ENCODE measurements around the gene SC5D.

Gene SC5D, protein sequence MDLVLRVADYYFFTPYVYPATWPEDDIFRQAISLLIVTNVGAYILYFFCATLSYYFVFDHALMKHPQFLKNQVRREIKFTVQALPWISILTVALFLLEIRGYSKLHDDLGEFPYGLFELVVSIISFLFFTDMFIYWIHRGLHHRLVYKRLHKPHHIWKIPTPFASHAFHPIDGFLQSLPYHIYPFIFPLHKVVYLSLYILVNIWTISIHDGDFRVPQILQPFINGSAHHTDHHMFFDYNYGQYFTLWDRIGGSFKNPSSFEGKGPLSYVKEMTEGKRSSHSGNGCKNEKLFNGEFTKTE

DNA sequence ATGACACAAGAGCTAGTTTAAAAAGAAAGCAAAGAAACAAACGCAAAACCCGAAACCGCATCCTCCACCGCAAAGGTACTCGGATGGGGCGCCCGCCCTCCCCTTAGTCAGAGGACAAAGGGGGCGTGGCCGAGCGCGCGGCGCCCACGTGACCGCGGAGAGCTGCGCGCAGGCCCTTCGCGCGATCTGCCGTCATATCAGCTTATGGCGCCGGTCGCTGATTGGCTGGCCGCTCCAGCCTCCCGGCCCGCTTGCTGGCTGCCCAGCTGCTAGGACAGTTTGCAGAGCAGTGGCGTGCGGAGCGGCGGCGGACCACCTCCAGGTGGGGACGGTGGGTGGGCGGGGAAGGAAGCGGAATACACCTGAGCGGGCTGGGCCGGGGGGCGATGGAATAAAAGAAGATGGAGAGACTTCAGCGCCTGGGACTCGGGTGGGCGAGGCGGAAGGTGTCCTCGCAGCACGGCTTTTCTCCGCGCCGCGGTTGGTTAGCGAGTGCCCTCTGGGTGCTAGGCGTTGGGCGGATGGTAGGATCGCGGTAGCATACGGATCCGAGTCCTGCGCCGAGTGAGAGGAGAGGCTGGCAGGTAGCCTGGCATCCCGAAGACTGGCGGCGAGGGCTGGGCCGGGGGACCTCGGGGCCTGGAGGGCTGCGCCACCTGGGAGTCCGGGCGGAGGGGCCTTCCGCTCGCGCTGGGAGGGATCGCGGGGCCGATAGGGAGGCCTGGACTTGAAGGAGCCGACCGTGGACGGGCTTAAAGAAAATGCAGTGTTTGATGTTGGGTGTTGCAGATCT lies at the start of gene SC5D:
Gene SC5D, plus strand, starts transcription at position 277 of the 793 bp plus-strand sequence. CDS start 10,605 bp downstream, outside the sequence.
- Mint-ChIP-seq H3K36me3 (peaks cover 14% of the 10 kb centered on the region), H3K4me3 (peak within 1 kb of the TSS; percentile 97), H3K27ac (peak within 1 kb of the TSS; percentile 98), H3K9me3 (no peaks in the 10 kb centered on the region), H3K4me1 (peaks cover 30% of the 10 kb centered on the region)
- ATAC-seq (peak; percentile 97), DNase-seq (ENCODE audit: low spot score in 2 of 2) (peak; percentile 91 to 97)

DNA sequence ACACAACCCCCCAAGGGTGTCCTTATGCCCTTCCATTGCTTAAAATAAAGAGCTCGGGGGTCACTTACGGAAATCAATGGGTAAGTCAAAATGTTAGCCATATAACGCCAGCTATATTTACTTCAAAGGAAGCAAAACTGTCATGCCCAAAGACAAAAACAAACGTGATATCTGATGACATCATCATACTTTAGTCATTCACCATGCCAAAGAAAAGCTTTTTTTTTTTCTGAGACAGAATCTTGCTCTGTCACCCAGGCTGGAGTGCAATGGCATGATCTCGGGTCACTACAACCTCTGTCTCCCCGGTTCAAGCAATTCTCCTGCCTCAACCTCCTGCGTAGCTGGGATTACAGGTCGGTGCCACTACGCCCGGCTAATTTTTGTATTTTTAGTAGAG lies 47.7 kb upstream of the SC5D start:
- H3K9me3 Mint-ChIP-seq: no peaks in the 10 kb centered on the region
- H3K4me1 Mint-ChIP-seq: peaks cover 5% of the 10 kb centered on the region
- DNase-seq (ENCODE audit: low spot score in 2 of 2) (no peak), ATAC-seq (no peak)
- no peak overlapping the region for H3K4me3 Mint-ChIP-seq
- H3K36me3 Mint-ChIP-seq: no peaks in the 10 kb centered on the region
- H3K27ac Mint-ChIP-seq: no peak overlapping the region

DNA sequence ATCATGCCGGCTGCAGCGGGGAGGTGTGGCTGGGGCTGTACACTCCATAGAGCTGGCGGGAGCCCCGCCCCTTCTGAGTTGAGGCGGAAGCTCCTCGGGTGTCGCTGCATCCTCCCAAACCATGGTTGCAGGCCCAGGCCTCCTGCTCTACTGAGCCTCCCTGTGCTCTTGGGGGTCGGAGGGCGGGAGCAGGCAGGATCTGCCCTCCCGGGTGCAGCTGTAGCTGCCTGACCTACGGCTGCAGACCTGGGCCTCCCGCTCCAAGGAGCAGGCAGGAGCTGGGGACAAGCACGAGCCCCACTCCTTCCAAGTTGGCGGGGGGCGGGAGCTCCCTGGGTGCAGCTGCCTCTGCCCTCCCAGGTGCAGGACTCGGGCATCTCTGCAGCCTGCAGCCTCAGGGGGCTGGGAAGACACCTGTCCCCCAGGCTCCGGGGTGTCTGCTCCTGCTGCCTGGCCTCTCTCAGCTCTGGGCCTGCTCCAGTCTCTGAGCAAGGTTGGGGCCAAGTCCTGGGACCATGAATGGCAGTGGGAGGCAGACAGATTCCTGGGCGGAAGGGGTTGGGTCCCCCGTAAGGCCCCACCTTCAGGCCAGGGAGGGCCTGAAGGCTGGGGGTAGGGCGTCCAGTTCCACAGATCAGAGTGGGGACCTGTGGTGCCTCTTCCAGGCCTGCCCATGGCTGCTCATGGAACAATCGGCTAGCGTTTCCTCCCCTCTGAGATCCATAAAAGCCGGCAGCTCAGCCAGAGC lies 46.4 kb upstream of the SC5D start:
- ATAC-seq: peak; percentile 22
- Mint-ChIP-seq H3K4me1 (peaks cover 5% of the 10 kb centered on the region), H3K4me3 (no peak overlapping the region), H3K27ac (no peak overlapping the region), H3K36me3 (no peaks in the 10 kb centered on the region), H3K9me3 (no peaks in the 10 kb centered on the region)
- DNase-seq (ENCODE audit: low spot score in 2 of 2): no peak

GRCh38 chr11:121246769-121247035 lies 45.9 kb upstream of the SC5D start:
- no peaks in the 10 kb centered on the region for H3K9me3 Mint-ChIP-seq
- H3K27ac Mint-ChIP-seq: no peak overlapping the region
- DNase-seq (ENCODE audit: low spot score in 2 of 2) (no peak), ATAC-seq (peak; percentile 28)
- peaks cover 5% of the 10 kb centered on the region for H3K4me1 Mint-ChIP-seq
- no peak overlapping the region for H3K4me3 Mint-ChIP-seq
- H3K36me3 Mint-ChIP-seq: no peaks in the 10 kb centered on the region

DNA sequence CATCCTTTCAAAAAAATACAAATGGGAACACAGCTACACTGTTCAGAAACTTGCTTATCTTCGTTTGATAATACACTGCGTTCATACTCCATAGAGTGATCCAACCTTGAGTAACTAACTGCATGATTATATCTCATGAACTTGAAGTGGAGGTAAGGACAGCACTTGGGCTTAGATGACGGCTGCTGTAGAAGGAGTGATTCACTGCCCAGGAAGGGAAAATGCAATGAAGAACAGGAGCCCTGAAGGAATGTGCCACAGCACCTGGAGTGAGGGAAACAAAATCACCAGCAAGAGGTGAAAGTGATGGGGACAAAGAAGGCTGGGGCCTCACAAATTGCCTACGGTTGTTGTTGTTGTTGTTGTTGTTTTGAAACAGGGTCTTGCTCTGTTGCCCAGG lies 44.1 kb upstream of the SC5D start:
- H3K27ac Mint-ChIP-seq: no peak overlapping the region
- no peak overlapping the region for H3K4me3 Mint-ChIP-seq
- peaks cover 5% of the 10 kb centered on the region for H3K4me1 Mint-ChIP-seq
- H3K9me3 Mint-ChIP-seq: no peaks in the 10 kb centered on the region
- ATAC-seq (no peak), DNase-seq (ENCODE audit: low spot score in 2 of 2) (no peak)
- H3K36me3 Mint-ChIP-seq: no peaks in the 10 kb centered on the region

GRCh38 chr11:121249039-121249663 lies 43.4 kb upstream of the SC5D start:
- H3K9me3 Mint-ChIP-seq: no peaks in the 10 kb centered on the region
- no peak overlapping the region for H3K4me3 Mint-ChIP-seq
- H3K27ac Mint-ChIP-seq: no peak overlapping the region
- ATAC-seq: peak; percentile 67
- H3K4me1 Mint-ChIP-seq: peaks cover 5% of the 10 kb centered on the region
- no peak for DNase-seq (ENCODE audit: low spot score in 2 of 2)
- no peaks in the 10 kb centered on the region for H3K36me3 Mint-ChIP-seq

GRCh38 chr11:121250843-121251242 lies 41.7 kb upstream of the SC5D start:
- ATAC-seq (no peak), DNase-seq (ENCODE audit: low spot score in 2 of 2) (no peak)
- no peak overlapping the region for H3K27ac Mint-ChIP-seq
- H3K9me3 Mint-ChIP-seq: no peaks in the 10 kb centered on the region
- H3K4me3 Mint-ChIP-seq: no peak overlapping the region
- peaks cover 5% of the 10 kb centered on the region for H3K4me1 Mint-ChIP-seq
- no peaks in the 10 kb centered on the region for H3K36me3 Mint-ChIP-seq

DNA sequence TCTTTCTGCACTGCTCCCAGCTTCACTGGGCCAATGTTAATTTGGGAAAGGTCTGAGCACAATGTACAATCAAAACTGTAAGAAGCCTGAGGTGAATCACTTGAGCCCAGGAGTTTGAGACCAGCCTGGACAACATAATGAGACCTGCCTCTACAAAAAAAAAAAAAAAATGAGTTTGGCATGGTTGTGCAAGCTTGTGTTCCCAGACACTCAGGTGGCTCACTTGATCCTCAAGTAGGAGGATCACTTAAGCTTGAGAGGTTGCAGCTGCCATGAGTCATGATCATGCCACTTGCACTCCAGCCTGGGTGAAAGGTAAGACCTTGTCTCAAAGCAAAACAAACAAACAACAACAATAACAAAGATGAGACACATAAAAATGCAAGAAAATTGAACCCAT lies 38.6 kb upstream of the SC5D start:
- ATAC-seq (no peak), DNase-seq (ENCODE audit: low spot score in 2 of 2) (no peak)

DNA sequence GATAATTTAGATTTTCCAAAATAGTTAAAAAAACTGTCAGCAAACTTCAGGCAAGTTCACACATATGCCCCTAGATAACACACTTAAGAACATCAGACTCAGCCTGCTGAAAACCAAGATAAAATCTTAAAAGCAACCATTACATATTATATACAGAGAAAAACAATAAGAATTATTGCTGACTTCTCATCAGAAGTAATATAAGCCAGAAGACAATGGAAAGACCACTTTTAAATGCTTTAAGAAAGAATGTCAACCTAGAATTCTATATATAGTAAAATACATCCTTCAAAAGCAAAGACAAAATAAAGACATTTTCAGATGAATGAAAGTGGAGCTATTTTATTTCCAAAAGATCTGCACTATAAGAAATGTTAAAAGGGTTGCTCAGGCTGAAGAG lies 37.8 kb upstream of the SC5D start:
- no peak overlapping the region for H3K4me3 Mint-ChIP-seq
- H3K4me1 Mint-ChIP-seq: no peaks in the 10 kb centered on the region
- DNase-seq (ENCODE audit: low spot score in 2 of 2) (no peak), ATAC-seq (no peak)
- H3K9me3 Mint-ChIP-seq: no peaks in the 10 kb centered on the region
- no peak overlapping the region for H3K27ac Mint-ChIP-seq
- no peaks in the 10 kb centered on the region for H3K36me3 Mint-ChIP-seq

More for the DNA sequence above, 38.6 kb upstream of the SC5D start:
- no peaks in the 10 kb centered on the region for H3K4me1 Mint-ChIP-seq
- H3K4me3 Mint-ChIP-seq: no peak overlapping the region
- no peaks in the 10 kb centered on the region for H3K9me3 Mint-ChIP-seq
- H3K36me3 Mint-ChIP-seq: no peaks in the 10 kb centered on the region
- H3K27ac Mint-ChIP-seq: no peak overlapping the region

- Mint-ChIP-seq H3K9me3 (no peaks in the 10 kb centered on the region), H3K4me3 (no peak overlapping the region), H3K27ac (no peak overlapping the region), H3K36me3 (no peaks in the 10 kb centered on the region), H3K4me1 (no peaks in the 10 kb centered on the region)
- no peak for DNase-seq (ENCODE audit: low spot score in 2 of 2)
- no peak for ATAC-seq
These were observed 37.0 kb upstream of the SC5D start for GRCh38 chr11:121255473-121256125.

DNA sequence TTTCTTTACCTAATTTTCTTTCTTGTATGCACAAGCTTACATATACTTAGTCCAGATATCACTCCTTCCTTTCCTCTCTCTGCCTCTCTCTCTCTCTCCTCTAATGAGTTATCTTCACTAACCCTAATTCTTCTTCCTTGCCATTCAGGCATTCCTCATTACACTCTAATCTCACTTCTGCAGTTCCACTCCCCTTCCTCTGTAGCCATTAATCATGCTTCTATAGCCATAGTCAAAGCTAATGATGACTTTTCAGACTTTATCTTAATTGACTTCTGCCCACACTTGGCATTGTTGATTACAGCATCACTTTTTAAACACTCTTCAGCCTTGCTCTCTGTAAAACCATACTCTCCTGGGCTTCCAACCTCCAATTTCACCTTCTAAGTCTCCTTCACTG lies 35.3 kb upstream of the SC5D start:
- H3K36me3 Mint-ChIP-seq: no peaks in the 10 kb centered on the region
- no peaks in the 10 kb centered on the region for H3K4me1 Mint-ChIP-seq
- no peak for ATAC-seq
- no peak for DNase-seq (ENCODE audit: low spot score in 2 of 2)
- no peak overlapping the region for H3K4me3 Mint-ChIP-seq
- H3K9me3 Mint-ChIP-seq: no peaks in the 10 kb centered on the region
- no peak overlapping the region for H3K27ac Mint-ChIP-seq

DNA sequence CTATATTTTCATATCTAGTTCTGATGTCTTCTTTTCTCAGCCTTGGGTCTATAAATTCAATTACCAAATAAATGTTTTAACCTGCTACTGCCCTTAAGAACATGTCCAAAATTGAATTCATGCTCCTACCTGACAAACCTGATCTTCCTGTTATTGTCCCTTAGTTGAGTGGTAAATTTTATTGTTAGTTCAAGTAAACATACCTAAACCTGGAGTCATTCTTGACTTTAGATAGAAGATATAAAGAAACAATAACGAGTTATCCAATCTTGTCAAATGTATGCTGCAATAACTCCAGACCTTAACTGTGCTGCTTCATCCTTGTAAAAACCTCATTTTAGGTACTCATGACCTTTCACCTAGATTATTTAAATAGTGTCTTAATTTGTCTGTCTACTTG lies 34.6 kb upstream of the SC5D start:
- H3K4me3 Mint-ChIP-seq: no peak overlapping the region
- no peak overlapping the region for H3K27ac Mint-ChIP-seq
- DNase-seq (ENCODE audit: low spot score in 2 of 2) (no peak), ATAC-seq (no peak)
- H3K9me3 Mint-ChIP-seq: peaks cover 3% of the 10 kb centered on the region
- no peaks in the 10 kb centered on the region for H3K4me1 Mint-ChIP-seq
- no peaks in the 10 kb centered on the region for H3K36me3 Mint-ChIP-seq

DNA sequence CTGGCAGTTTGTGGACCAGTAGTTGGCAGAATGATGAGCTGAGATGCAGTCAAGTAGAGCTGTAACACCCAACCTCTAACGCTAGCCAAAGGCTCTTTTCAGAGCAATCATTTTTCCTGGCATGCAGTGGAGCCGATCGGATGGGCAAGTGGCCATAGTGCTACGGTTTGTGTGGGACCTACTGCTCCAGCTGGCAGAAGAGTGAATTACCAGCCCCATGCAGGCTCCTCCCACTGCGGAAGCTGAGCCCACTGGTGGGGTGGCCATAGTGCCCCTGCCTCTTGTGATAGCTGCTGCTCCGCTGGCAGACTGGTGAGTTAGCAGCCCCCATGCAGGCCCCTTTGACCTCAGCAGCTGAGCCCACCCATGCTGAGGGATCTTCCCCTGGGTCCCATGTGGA lies 27.0 kb upstream of the SC5D start:
- Mint-ChIP-seq H3K4me3 (no peak overlapping the region), H3K9me3 (peaks cover 6% of the 10 kb centered on the region), H3K4me1 (no peaks in the 10 kb centered on the region), H3K27ac (no peak overlapping the region), H3K36me3 (no peaks in the 10 kb centered on the region)
- DNase-seq (ENCODE audit: low spot score in 2 of 2): no peak
- ATAC-seq: no peak

DNA sequence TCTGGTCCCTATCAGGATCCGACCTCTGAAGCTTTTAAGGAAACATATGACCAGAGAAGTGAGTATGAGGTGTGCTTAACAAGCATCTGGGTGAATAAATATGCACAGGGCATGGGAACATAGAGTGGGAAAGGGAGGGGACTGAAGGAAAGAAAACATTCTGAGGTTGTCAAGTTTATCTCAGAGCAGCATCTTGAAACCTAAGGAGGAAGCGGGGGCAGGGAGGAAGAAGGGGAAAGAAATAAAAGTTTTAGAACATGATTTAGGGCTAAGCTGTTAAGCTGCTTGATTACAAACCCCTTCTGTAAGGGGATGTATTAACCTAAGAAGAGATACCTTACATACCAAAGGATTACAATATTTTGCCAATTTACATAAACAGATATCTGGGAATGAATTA lies 24.0 kb upstream of the SC5D start:
- Mint-ChIP-seq H3K36me3 (no peaks in the 10 kb centered on the region), H3K27ac (no peak overlapping the region), H3K4me3 (no peak overlapping the region), H3K4me1 (no peaks in the 10 kb centered on the region), H3K9me3 (no peaks in the 10 kb centered on the region)
- ATAC-seq (no peak), DNase-seq (ENCODE audit: low spot score in 2 of 2) (no peak)

Data from stimulated activated effector memory CD8-positive, alpha-beta T cell treated with anti-CD3 and anti-CD28 coated beads, Interleukin-12 subunit alpha, Interleukin-12 subunit beta, amount 100 ng/mL, for 72 hours (primary cell).